HG03432 (cell line): ENCODE data around the gene TNRC6C.

ENCODE experiments used
- ATAC-seq: cut with Tn5 transposase; IDR thresholded peaks from one replicate; pipeline ENCODE4 v1.9.1; 2021; ENCODE audit warnings: mild to moderate bottlenecking, moderate library complexity; ENCODE audit not compliant: unreplicated experiment

Gene TNRC6C

GRCh38 chr17:78123258-78123929 lies 164.9 kb downstream of the TNRC6C start:
- no peak for ATAC-seq

- no peak for ATAC-seq
Observed at GRCh38 chr17:78124081-78124835, 165.8 kb downstream of the TNRC6C start.

- ATAC-seq: no peak
Observed at GRCh38 chr17:78124836-78125137, 166.3 kb downstream of the TNRC6C start.

GRCh38 chr17:78125138-78125913 lies 166.8 kb downstream of the TNRC6C start:
- ATAC-seq: no peak

- ATAC-seq: no peak
Observed at GRCh38 chr17:78125976-78126894, 167.7 kb downstream of the TNRC6C start.

GRCh38 chr17:78126895-78127238 lies 168.4 kb downstream of the TNRC6C start:
- ATAC-seq: no peak

- no peak for ATAC-seq
Observed at GRCh38 chr17:78127239-78127887, 168.9 kb downstream of the TNRC6C start.

GRCh38 chr17:78127888-78128550 lies 169.5 kb downstream of the TNRC6C start:
- ATAC-seq: peak; percentile 1

GRCh38 chr17:78128551-78129350 lies 170.2 kb downstream of the TNRC6C start, which contains the start of gene TMC6:
Gene TMC6 (minus strand): TSS chr17:78128755. CDS start chr17:78126832, 1,923 bp downstream.
- peak; percentile 28 for ATAC-seq

- ATAC-seq: no peak
Observed at GRCh38 chr17:78129351-78130089, 171.0 kb downstream of the TNRC6C start.

GRCh38 chr17:78130090-78130436 lies 171.6 kb downstream of the TNRC6C start:
- no peak for ATAC-seq

- ATAC-seq: peak; percentile 17
Observed at GRCh38 chr17:78130437-78131101, 172.1 kb downstream of the TNRC6C start, which contains the start of gene TMC8. Gene TMC8 (plus strand): TSS chr17:78130771. CDS start chr17:78131589, 818 bp downstream.

- no peak for ATAC-seq
Observed at GRCh38 chr17:78131172-78132083, 172.9 kb downstream of the TNRC6C start.

GRCh38 chr17:78132084-78132676 lies 173.7 kb downstream of the TNRC6C start:
- no peak for ATAC-seq

GRCh38 chr17:78132767-78133178 lies 174.3 kb downstream of the TNRC6C start:
- no peak for ATAC-seq
